ENCODE measurements around the gene MIF. TPM values are rescaled to one million over a fixed set of nuclear protein-coding genes. Genes with fewer than 3 reads are reported as not detected.
A peak's percentile ranks its signal among the peaks of the same experiment; 100 is the strongest.

The MIF gene
- polyA plus RNA-seq, 2 of the 4 experiments (the other 2 are of a cell fraction) = 197 to 776 TPM

- TF ChIP-seq TP53 (CRISPR knock-in tag; IDR thresholded peaks at IDR 0.05) (no peak), SREBF2 (IDR thresholded peaks at IDR 0.05) (no peak), RAD21 (conservative IDR thresholded peaks at IDR 0.05 in 1 of 2, IDR thresholded peaks at IDR 0.05 in 1 of 2) (no peak), KDM5A (IDR thresholded peaks at IDR 0.05) (no peak)
- DNase-seq (ENCODE audit: low read depth in 1 of 2, low spot score in 1 of 2) = no peak
- Histone ChIP-seq H3K4me3 (no peak overlapping the region), H3K27ac (no peak overlapping the region), H3K4me2 (no peak overlapping the region), H3K9me3 (no peaks in the 10 kb centered on the region), H3K4me1 (peaks cover 12% of the 10 kb centered on the region; the same call in 1 of the 3 replicates)
- no peak for FAIRE-seq
- ChIA-PET POLR2A (no interaction called here), CTCF (interaction anchor here (0.6 to 1.3 kb wide), 3 partner anchors 18 to 30 kb away, joined by 3 read pairs; no protein-coding TSS in a partner anchor)
- WGBS (ENCODE audit: missing lambda C conversion rate) = 57% methylated on average over 4 of the region's 4 CpGs
- ATAC-seq = no peak
Measured at GRCh38 chr22:23901600-23901999, 7.4 kb downstream of the MIF start.

- H3K4me1 ChIP-seq = no peaks in the 10 kb centered on the region
- ATAC-seq = no peak
- 83% methylated on average over 8 of the region's 8 CpGs for WGBS (ENCODE audit: missing lambda C conversion rate)
- H3K9me3 ChIP-seq = no peaks in the 10 kb centered on the region
- TF ChIP-seq HEYL (CRISPR knock-in tag; IDR thresholded peaks at IDR 0.05) (no peak), CBX8 (IDR thresholded peaks at IDR 0.05) (no peak), RFX5 (IDR thresholded peaks at IDR 0.05) (no peak), CHD2 (IDR thresholded peaks at IDR 0.05; ENCODE audit: low read length, partially characterized antibody) (no peak), RNF2 (IDR thresholded peaks at IDR 0.05; ENCODE audit: borderline replicate concordance, low read depth) (no peak), NFE2L2 (conservative IDR thresholded peaks at IDR 0.05; ENCODE audit: low read length) (no peak), KDM1A (IDR thresholded peaks at IDR 0.05; ENCODE audit: low read depth) (no peak), FOXS1 (CRISPR knock-in tag; IDR thresholded peaks at IDR 0.05) (no peak), MYC (IDR thresholded peaks at IDR 0.05; ENCODE audit: borderline replicate concordance, low read length) (no peak), ZC3H11A (IDR thresholded peaks at IDR 0.05) (no peak), FOSB (CRISPR knock-in tag; IDR thresholded peaks at IDR 0.05) (no peak)
- no peak overlapping the region for H3K4me3 ChIP-seq
- POLR2A ChIA-PET = no interaction called here
- H3K4me2 ChIP-seq = no peak overlapping the region
- no peak for FAIRE-seq
- H3K27ac ChIP-seq = no peak overlapping the region
- CTCF ChIA-PET = interaction anchor here (1.1 to 1.4 kb wide), 5 partner anchors 9 to 53 kb away, joined by 3 to 6 read pairs (median 4); partner anchors contain the start of gene MIF
- no peak for DNase-seq (ENCODE audit: low read depth in 1 of 2, low spot score in 1 of 2)
Measured at GRCh38 chr22:23903328-23903971, 9.3 kb downstream of the MIF start.

- no peak for DNase-seq (ENCODE audit: low read depth in 1 of 2, low spot score in 1 of 2)
- ChIA-PET CTCF (no interaction called here), POLR2A (no interaction called here)
- H3K4me2 ChIP-seq = no peak overlapping the region
- no peak overlapping the region for H3K4me3 ChIP-seq
- H3K9me3 ChIP-seq = no peaks in the 10 kb centered on the region
- peak in 1 of 2 experiments; percentile 26; a peak in 2 of 6 replicates for ATAC-seq
- FAIRE-seq = no peak
- H3K4me1 ChIP-seq = no peaks in the 10 kb centered on the region
- no peak overlapping the region for H3K27ac ChIP-seq
- TF ChIP-seq MAFK (IDR thresholded peaks at IDR 0.05; ENCODE audit: partially characterized antibody) (no peak), HOXB5 (CRISPR knock-in tag; IDR thresholded peaks at IDR 0.05) (no peak), FOXS1 (CRISPR knock-in tag; IDR thresholded peaks at IDR 0.05) (no peak), TP53 (CRISPR knock-in tag; IDR thresholded peaks at IDR 0.05) (no peak), CBX2 (IDR thresholded peaks at IDR 0.05; ENCODE audit: borderline replicate concordance, low read depth) (no peak), TFCP2L1 (CRISPR knock-in tag; IDR thresholded peaks at IDR 0.05) (no peak), BCL3 (IDR thresholded peaks at IDR 0.05) (no peak), HDAC2 (IDR thresholded peaks at IDR 0.05) (no peak), RFX5 (IDR thresholded peaks at IDR 0.05) (no peak), ELK1 (IDR thresholded peaks at IDR 0.05; ENCODE audit: low read depth, low read length) (no peak)
- 79% methylated on average over 5 of the region's 5 CpGs for WGBS (ENCODE audit: missing lambda C conversion rate)
Measured at GRCh38 chr22:23904573-23905254, 10.5 kb downstream of the MIF start.
